Measurements from ENCODE around the gene PLXDC1. TPM values are rescaled to one million over a fixed set of nuclear protein-coding genes. Genes with fewer than 3 reads are reported as not detected.

The PLXDC1 gene
- total and polyA plus RNA-seq, 2 donors (not counting 1 experiment from before 2014, with no cell fraction given), result 5.8 to 6.3 TPM

DNA sequence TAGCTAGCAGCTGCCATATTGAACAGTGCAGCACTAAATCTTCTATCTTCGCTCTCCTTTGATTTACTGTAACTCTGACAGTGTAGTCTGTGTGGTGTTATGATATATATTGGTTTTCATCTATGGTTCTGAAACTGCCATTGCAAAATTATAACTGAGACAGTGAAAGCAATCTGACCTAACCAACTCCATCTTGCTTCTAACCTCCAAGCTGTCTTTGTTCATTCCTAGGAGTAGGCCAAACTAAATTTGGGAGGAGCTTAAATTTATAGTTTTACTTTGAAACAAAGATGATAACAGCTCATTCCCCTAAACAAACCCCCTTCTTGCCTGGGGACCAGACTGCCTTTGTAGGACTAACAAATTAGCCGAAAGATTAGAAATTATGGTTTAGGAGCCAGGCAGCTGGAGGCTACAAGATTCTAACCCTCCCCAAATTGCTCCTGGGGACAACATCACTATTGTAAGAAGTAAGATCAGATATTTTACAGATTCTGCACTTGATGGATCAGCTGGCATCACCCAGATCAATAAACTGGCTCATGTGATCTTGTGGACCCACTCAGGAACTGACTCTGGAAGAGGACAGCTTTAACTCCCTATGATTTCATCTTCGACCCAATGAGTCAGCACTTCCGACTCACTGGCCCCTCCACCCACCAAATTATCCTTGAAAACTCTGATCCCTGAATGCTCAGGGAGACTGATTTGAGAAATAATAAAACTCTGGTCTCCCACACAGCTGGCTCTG, 137.2 kb downstream of the PLXDC1 start:
- Histone ChIP-seq H3K9me3 (ENCODE audit: control insufficient read depth, insufficient read depth, low read depth, low read length) (no peaks in the 10 kb centered on the region), H4K20me1 (ENCODE audit: control insufficient read depth, extremely low read depth, insufficient read depth, low read length) (no peaks in the 10 kb centered on the region), H3K4me3 (replicated peaks in 1 of 4; ENCODE audit: control extremely low read depth in 1 of 4, insufficient read depth in 1 of 4, low read depth in 3 of 4, low read length in 4 of 4) (no peak overlapping the region), H3K79me2 (ENCODE audit: control insufficient read depth, insufficient read depth, low read length) (no peaks in the 10 kb centered on the region), H3K9ac (ENCODE audit: insufficient read depth, low read length) (no peak overlapping the region), H3K27me3 (ENCODE audit: control insufficient read depth, insufficient read depth, low read length) (no peaks in the 10 kb centered on the region), H3K4me1 (ENCODE audit: control insufficient read depth, extremely low read depth, insufficient read depth, low read length) (peaks cover 2% of the 10 kb centered on the region), H2AFZ (ENCODE audit: low read length) (no peak overlapping the region), H3K36me3 (ENCODE audit: control insufficient read depth, insufficient read depth, low read length) (no peaks in the 10 kb centered on the region), H3K4me2 (ENCODE audit: extremely low read depth, insufficient read depth, low read length) (no peak overlapping the region), H3K27ac (ENCODE audit: insufficient read depth, low read length) (no peak overlapping the region)
- TF ChIP-seq, protein P1, sequence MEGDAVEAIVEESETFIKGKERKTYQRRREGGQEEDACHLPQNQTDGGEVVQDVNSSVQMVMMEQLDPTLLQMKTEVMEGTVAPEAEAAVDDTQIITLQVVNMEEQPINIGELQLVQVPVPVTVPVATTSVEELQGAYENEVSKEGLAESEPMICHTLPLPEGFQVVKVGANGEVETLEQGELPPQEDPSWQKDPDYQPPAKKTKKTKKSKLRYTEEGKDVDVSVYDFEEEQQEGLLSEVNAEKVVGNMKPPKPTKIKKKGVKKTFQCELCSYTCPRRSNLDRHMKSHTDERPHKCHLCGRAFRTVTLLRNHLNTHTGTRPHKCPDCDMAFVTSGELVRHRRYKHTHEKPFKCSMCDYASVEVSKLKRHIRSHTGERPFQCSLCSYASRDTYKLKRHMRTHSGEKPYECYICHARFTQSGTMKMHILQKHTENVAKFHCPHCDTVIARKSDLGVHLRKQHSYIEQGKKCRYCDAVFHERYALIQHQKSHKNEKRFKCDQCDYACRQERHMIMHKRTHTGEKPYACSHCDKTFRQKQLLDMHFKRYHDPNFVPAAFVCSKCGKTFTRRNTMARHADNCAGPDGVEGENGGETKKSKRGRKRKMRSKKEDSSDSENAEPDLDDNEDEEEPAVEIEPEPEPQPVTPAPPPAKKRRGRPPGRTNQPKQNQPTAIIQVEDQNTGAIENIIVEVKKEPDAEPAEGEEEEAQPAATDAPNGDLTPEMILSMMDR (conservative IDR thresholded peaks at IDR 0.05 in 1 of 2, IDR thresholded peaks at IDR 0.05 in 1 of 2; ENCODE audit: low read depth in 1 of 2, low read length in 2 of 2), result no peak
- peak; percentile 45 to 73 for DNase-seq (ENCODE audit: low read depth in 2 of 2)

Other genes starting within 250 kb of the PLXDC1 start
- under 0.01 and 0.17 TPM in 2 replicates for gene FBXO47, start 184.2 kb downstream of the PLXDC1 start, total RNA-seq
- 0.05 TPM in 1 of 2 replicates, not detected in the other for gene FBXO47, start 184.2 kb downstream of the PLXDC1 start, polyA plus RNA-seq
- gene ARL5C, start 14.5 kb upstream of the PLXDC1 start, total RNA-seq, result not detected in 2 replicates
- gene ARL5C, start 14.5 kb upstream of the PLXDC1 start, polyA plus RNA-seq, result not detected in 2 replicates
- 2.3 and 5.9 TPM in 2 replicates for gene CACNB1, start 46.0 kb upstream of the PLXDC1 start, total RNA-seq
- 4.2 and 5.7 TPM in 2 replicates for gene CACNB1, start 46.0 kb upstream of the PLXDC1 start, polyA plus RNA-seq
- 1,378 and 1,996 TPM in 2 replicates for gene RPL19, start 48.6 kb upstream of the PLXDC1 start, total RNA-seq
- gene RPL19, start 48.6 kb upstream of the PLXDC1 start, polyA plus RNA-seq, result 1,814 and 2,237 TPM in 2 replicates
- gene STAC2, start 74.3 kb upstream of the PLXDC1 start, total RNA-seq, result under 0.01 TPM in 1 of 2 replicates, not detected in the other
- 0.01 TPM in 1 of 2 replicates, not detected in the other for gene STAC2, start 74.3 kb upstream of the PLXDC1 start, polyA plus RNA-seq
- gene FBXL20, start 250.0 kb upstream of the PLXDC1 start, total RNA-seq, result 11.3 and 14.5 TPM in 2 replicates
- 4.2 and 7.6 TPM in 2 replicates for gene FBXL20, start 250.0 kb upstream of the PLXDC1 start, polyA plus RNA-seq

Data from fibroblast of lung (primary cell).